BE2C (cell line): ENCODE results near the gene FKBP2.
"Not testable (repeated sequence)": the region's sequence is repeated elsewhere in the genome, so short reads cannot be mapped to it uniquely, and the experiment has no call there.

Experiments
- DNase-seq: peaks from one replicate; pipeline ENCODE4 v3.0.0-alpha.2; 2020
- H3K27me3 ChIP-seq: fragments of 250-450 bp; sonication (Bioruptor Pico); 2 replicates; pipeline ENCODE4 v1.5.1; 2020; ENCODE audit warnings: mild to moderate bottlenecking
- H3K36me3 ChIP-seq: fragments of 250-450 bp; sonication (Bioruptor Pico); 2 replicates; pipeline ENCODE4 v1.5.1; 2020; ENCODE audit warnings: mild to moderate bottlenecking
- H3K4me1 ChIP-seq: fragments of 250-450 bp; sonication (Bioruptor Pico); 2 replicates; pipeline ENCODE4 v1.5.1; 2020
- H3K4me3 ChIP-seq: 2 replicates; pipeline ENCODE4 v1.5.1; 2011; ENCODE audit warnings: low read depth, low read length
- H3K9me3 ChIP-seq: fragments of 250-450 bp; sonication (Bioruptor Pico); 2 replicates; pipeline ENCODE4 v1.5.1; 2020
- TF ChIP-seq, protein P1 (sequence below): IDR thresholded peaks from 2 replicates; pipeline ENCODE4 v1.5.1; 2012; ENCODE audit warnings: mild to moderate bottlenecking, low read depth, low read length

Gene FKBP2

GRCh38 chr11:64244966-64245365, 4.1 kb downstream of the FKBP2 start:
- no peak for DNase-seq
- TF ChIP-seq, protein P1, sequence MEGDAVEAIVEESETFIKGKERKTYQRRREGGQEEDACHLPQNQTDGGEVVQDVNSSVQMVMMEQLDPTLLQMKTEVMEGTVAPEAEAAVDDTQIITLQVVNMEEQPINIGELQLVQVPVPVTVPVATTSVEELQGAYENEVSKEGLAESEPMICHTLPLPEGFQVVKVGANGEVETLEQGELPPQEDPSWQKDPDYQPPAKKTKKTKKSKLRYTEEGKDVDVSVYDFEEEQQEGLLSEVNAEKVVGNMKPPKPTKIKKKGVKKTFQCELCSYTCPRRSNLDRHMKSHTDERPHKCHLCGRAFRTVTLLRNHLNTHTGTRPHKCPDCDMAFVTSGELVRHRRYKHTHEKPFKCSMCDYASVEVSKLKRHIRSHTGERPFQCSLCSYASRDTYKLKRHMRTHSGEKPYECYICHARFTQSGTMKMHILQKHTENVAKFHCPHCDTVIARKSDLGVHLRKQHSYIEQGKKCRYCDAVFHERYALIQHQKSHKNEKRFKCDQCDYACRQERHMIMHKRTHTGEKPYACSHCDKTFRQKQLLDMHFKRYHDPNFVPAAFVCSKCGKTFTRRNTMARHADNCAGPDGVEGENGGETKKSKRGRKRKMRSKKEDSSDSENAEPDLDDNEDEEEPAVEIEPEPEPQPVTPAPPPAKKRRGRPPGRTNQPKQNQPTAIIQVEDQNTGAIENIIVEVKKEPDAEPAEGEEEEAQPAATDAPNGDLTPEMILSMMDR, result no peak
- H3K36me3 ChIP-seq, result no peaks in the 10 kb centered on the region
- H3K4me3 ChIP-seq, result peak overlapping the region; percentile 81
- no peaks in the 10 kb centered on the region for H3K27me3 ChIP-seq
- H3K4me1 ChIP-seq, result peaks cover 4% of the 10 kb centered on the region
- H3K9me3 ChIP-seq, result no peaks in the 10 kb centered on the region

GRCh38 chr11:64245401-64245796, 4.5 kb downstream of the FKBP2 start:
- Histone ChIP-seq H3K4me3 (peak overlapping the region; percentile 81), H3K4me1 (no peaks in the 10 kb centered on the region; the same call in 1 of the 2 replicates), H3K9me3 (no peaks in the 10 kb centered on the region), H3K27me3 (no peaks in the 10 kb centered on the region), H3K36me3 (no peaks in the 10 kb centered on the region)
- DNase-seq, result no peak
- TF ChIP-seq, protein P1, result no peak

DNA sequence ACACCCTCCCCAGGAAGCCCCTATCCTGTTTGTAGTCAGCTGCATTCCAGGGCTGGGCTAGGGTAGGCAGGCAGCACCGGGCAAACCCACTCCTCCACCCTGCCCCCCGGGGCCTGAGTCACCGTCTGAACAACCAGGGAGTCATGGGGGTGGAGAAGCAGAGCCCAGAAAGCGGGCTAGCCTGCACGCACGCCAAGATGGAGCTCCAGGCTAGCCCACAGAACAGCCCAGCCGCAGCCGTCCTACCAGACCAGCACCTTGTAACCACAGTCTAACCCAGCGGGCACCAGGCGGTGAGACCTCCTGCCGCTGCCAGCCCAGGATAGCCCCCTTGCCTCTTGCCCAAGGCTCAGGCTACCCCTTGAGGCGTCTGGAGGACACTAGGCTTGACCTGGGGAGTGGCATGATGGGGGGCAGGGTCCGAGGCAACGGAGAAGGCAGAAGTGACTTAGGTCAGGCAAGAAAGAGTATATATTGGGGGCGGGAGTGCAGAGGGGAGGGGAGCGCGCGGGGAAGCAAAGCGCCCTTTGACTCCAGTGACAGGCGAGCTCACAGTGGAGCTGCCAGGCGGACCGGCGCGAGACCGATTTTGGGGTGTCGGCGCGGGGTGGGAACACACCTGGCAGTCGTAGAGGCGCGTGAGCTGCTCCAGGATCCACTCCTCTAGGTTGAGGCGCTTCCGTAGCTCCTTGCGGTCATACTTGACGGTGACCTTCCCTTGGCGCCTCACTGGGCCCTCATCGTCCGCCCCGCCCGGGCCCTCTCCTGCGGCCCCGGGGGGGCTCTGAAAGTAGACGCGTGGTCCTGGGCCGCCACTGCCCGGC, 5.1 kb downstream of the FKBP2 start:
- Histone ChIP-seq H3K36me3 (no peaks in the 10 kb centered on the region), H3K27me3 (no peaks in the 10 kb centered on the region), H3K4me1 (no peaks in the 10 kb centered on the region; the same call in 1 of the 2 replicates), H3K9me3 (no peaks in the 10 kb centered on the region), H3K4me3 (peak overlapping the region; percentile 81)
- TF ChIP-seq, protein P1, result no peak
- DNase-seq, result peak; percentile 48

DNA sequence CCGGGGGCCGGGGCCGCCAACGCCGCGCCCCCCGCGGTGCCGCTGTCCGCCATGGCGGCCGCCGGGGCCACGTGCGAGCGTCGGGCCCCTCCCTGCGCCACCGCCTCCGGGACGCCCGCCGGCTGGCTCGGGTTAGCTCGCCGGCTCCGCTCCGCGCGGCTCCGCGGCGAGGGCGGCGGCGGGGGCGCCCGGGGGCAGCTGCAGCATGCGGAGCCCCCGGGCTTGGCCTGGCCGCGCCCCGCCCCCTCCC, 5.7 kb downstream of the FKBP2 start:
- H3K9me3 ChIP-seq, H3K36me3 ChIP-seq, H3K27me3 ChIP-seq, H3K4me1 ChIP-seq, DNase-seq: not testable (repeated sequence)
- H3K4me3 ChIP-seq, result peak overlapping the region; percentile 81

- Histone ChIP-seq H3K9me3 (no peaks in the 10 kb centered on the region), H3K4me3 (peak within 1 kb of the TSS; percentile 81), H3K27me3 (no peaks in the 10 kb centered on the region), H3K4me1 (no peaks in the 10 kb centered on the region; the same call in 1 of the 2 replicates), H3K36me3 (no peaks in the 10 kb centered on the region)
- TF ChIP-seq, protein P1, result no peak
- DNase-seq, result peak; percentile 88
Observed at GRCh38 chr11:64246871-64247728, 6.2 kb downstream of the FKBP2 start, which contains the start of gene PPP1R14B. PPP1R14B (minus strand) TSS chr11:64246943; CDS start chr11:64246673, 270 bp downstream.

- H3K36me3 ChIP-seq, result no peaks in the 10 kb centered on the region
- peak overlapping the region; percentile 65 for H3K4me3 ChIP-seq
- H3K9me3 ChIP-seq, result no peaks in the 10 kb centered on the region
- H3K27me3 ChIP-seq, result no peaks in the 10 kb centered on the region
- TF ChIP-seq, protein P1, result no peak
- no peaks in the 10 kb centered on the region; the same call in 1 of the 2 replicates for H3K4me1 ChIP-seq
- DNase-seq, result no peak
Observed at GRCh38 chr11:64247729-64248531, 7.0 kb downstream of the FKBP2 start.
